Measurements from ENCODE around the gene VRK1. TPM values are rescaled to one million over a fixed set of nuclear protein-coding genes. Genes with fewer than 3 reads are reported as not detected.

The VRK1 gene
- total RNA-seq, 1 donor from 2014 or later, result 126 TPM

- Histone ChIP-seq H4K20me1 (ENCODE audit: low read depth) (peaks cover 64% of the 10 kb centered on the region), H3K4me1 (no peaks in the 10 kb centered on the region), H3K79me2 (ENCODE audit: low read depth) (peaks cover 100% of the 10 kb centered on the region), H3K27ac (no peak overlapping the region), H3F3A (ENCODE audit: low read depth) (no peaks in the 10 kb centered on the region), H3K27me3 (no peaks in the 10 kb centered on the region), H3K9ac (no peak overlapping the region), H3K9me3 (ENCODE audit: low read depth) (no peaks in the 10 kb centered on the region), H2AFZ (replicated peaks) (no peak overlapping the region), H3K36me3 (no peaks in the 10 kb centered on the region), H3K4me3 (no peak overlapping the region), H3K4me2 (no peak overlapping the region)
- Mint-ChIP-seq H3K9me3 (peaks cover 21% of the 10 kb centered on the region), H3K4me1 (no peaks in the 10 kb centered on the region), H3K27ac (no peak overlapping the region), H3K27me3 (ENCODE audit: insufficient read depth, low read depth) (no peaks in the 10 kb centered on the region), H3K4me3 (no peak overlapping the region), H3K36me3 (peaks cover 36% of the 10 kb centered on the region)
- TF ChIP-seq EZH2 (IDR thresholded peaks at IDR 0.05), result no peak
- no peak for TF ChIP-seq CTCF (IDR thresholded peaks at IDR 0.05)
- no peak for TF ChIP-seq EZH2phosphoT487 (IDR thresholded peaks at IDR 0.05)
- DNase-seq (ENCODE audit: low spot score), result no peak
These were observed 9.7 kb downstream of the VRK1 start for GRCh38 chr14:96806836-96807235.

- Mint-ChIP-seq H3K9me3 (peaks cover 21% of the 10 kb centered on the region), H3K4me3 (no peak overlapping the region), H3K4me1 (no peaks in the 10 kb centered on the region), H3K36me3 (peaks cover 36% of the 10 kb centered on the region), H3K27ac (no peak overlapping the region), H3K27me3 (ENCODE audit: insufficient read depth, low read depth) (no peaks in the 10 kb centered on the region)
- no peaks in the 10 kb centered on the region for H3K36me3 ChIP-seq
- no peaks in the 10 kb centered on the region for H3K9me3 ChIP-seq (ENCODE audit: low read depth)
- H3K27ac ChIP-seq, result no peak overlapping the region
- TF ChIP-seq EZH2 (IDR thresholded peaks at IDR 0.05), result no peak
- TF ChIP-seq CTCF (IDR thresholded peaks at IDR 0.05), result no peak
- TF ChIP-seq EZH2phosphoT487 (IDR thresholded peaks at IDR 0.05), result no peak
- H3F3A ChIP-seq (ENCODE audit: low read depth), result no peaks in the 10 kb centered on the region
- no peak overlapping the region for H3K9ac ChIP-seq
- peaks cover 50% of the 10 kb centered on the region for H4K20me1 ChIP-seq (ENCODE audit: low read depth)
- no peak for DNase-seq (ENCODE audit: low spot score)
- no peak overlapping the region for H2AFZ ChIP-seq (replicated peaks)
- H3K27me3 ChIP-seq, result no peaks in the 10 kb centered on the region
- peaks cover 100% of the 10 kb centered on the region for H3K79me2 ChIP-seq (ENCODE audit: low read depth)
- no peak overlapping the region for H3K4me2 ChIP-seq
- H3K4me1 ChIP-seq, result no peaks in the 10 kb centered on the region
- no peak overlapping the region for H3K4me3 ChIP-seq
These were observed 11.6 kb downstream of the VRK1 start for GRCh38 chr14:96808619-96809406.

GRCh38 chr14:96811265-96811664, 14.1 kb downstream of the VRK1 start:
- no peaks in the 10 kb centered on the region for H3K27me3 Mint-ChIP-seq (ENCODE audit: insufficient read depth, low read depth)
- TF ChIP-seq EZH2phosphoT487 (IDR thresholded peaks at IDR 0.05), result no peak
- TF ChIP-seq CTCF (IDR thresholded peaks at IDR 0.05), result no peak
- TF ChIP-seq EZH2 (IDR thresholded peaks at IDR 0.05), result no peak
- no peaks in the 10 kb centered on the region for H3K4me1 Mint-ChIP-seq
- H3K27ac Mint-ChIP-seq, result no peak overlapping the region
- peaks cover 41% of the 10 kb centered on the region for H3K36me3 Mint-ChIP-seq
- Histone ChIP-seq H3F3A (ENCODE audit: low read depth) (no peaks in the 10 kb centered on the region), H3K4me1 (no peaks in the 10 kb centered on the region), H4K20me1 (ENCODE audit: low read depth) (peaks cover 38% of the 10 kb centered on the region), H3K9ac (no peak overlapping the region), H3K4me3 (no peak overlapping the region), H3K9me3 (ENCODE audit: low read depth) (no peaks in the 10 kb centered on the region), H3K27me3 (no peaks in the 10 kb centered on the region), H3K4me2 (no peak overlapping the region), H3K36me3 (no peaks in the 10 kb centered on the region), H3K27ac (no peak overlapping the region), H2AFZ (replicated peaks) (no peak overlapping the region), H3K79me2 (ENCODE audit: low read depth) (peaks cover 100% of the 10 kb centered on the region)
- DNase-seq (ENCODE audit: low spot score), result no peak
- peaks cover 21% of the 10 kb centered on the region for H3K9me3 Mint-ChIP-seq
- no peak overlapping the region for H3K4me3 Mint-ChIP-seq

Measured in neural progenitor cell (in vitro differentiated cells).